K562 (cell line): ENCODE results near the gene PSAP. TPM values are rescaled to one million over a fixed set of nuclear protein-coding genes. Genes with fewer than 3 reads are reported as not detected.

Experiments used
- E2F5 ChIP-seq: sonication (generic); formaldehyde crosslinking; IDR thresholded peaks from 2 replicates; pipeline ENCODE4 v1.8.0; 2022; ENCODE audit warnings: mild to moderate bottlenecking, missing genetic modification reagents
- ELF2 ChIP-seq: fragments of 250-450 bp; sonication (Bioruptor Pico); IDR thresholded peaks from 2 replicates; pipeline ENCODE4 v1.5.0; 2021; ENCODE audit warnings: mild to moderate bottlenecking
- MBD2 ChIP-seq: sonication (generic); IDR thresholded peaks from 2 replicates; pipeline ENCODE4 v1.6.1; 2016; ENCODE audit warnings: low read depth, borderline replicate concordance
- MEF2A ChIP-seq: IDR thresholded peaks from 2 replicates; pipeline ENCODE4 v1.6.1; 2011; ENCODE audit warnings: low read depth, mild to moderate bottlenecking, low read length, moderate library complexity; ENCODE audit not compliant: control insufficient read depth
- PURB ChIP-seq: sonication (generic); formaldehyde crosslinking; IDR thresholded peaks from 2 replicates; pipeline ENCODE4 v1.9.0; 2021; ENCODE audit warnings: low read depth, mild to moderate bottlenecking, missing genetic modification reagents
- REST ChIP-seq, 2 experiments: fragments of 450-650 bp; formaldehyde crosslinking in 1 of 2; IDR thresholded peaks; 2 replicates each; pipeline versions ENCODE4 v1.4.0 to v1.6.1; 2014 to 2020; ENCODE audit warnings: mild to moderate bottlenecking in 2 of 2, borderline replicate concordance in 1 of 2, low read depth in 1 of 2
- SETDB1 ChIP-seq: IDR thresholded peaks from one replicate; pipeline ENCODE4 v1.6.1; 2012; ENCODE audit warnings: low read length, control low read depth, inconsistent platforms
- WHSC1 ChIP-seq: IDR thresholded peaks from one replicate; pipeline ENCODE4 v1.6.1; 2012; ENCODE audit warnings: low read length, control low read depth, inconsistent platforms
- polyA plus RNA-seq, 8 experiments: library from polyadenylated mRNA; depleted of rRNA in 4 of 8; stranded (reverse) in 5 of 8; unstranded in 3 of 8; fragments of >200 nt; fragmentation: Nextera tagmentation in 2 of 8; fragmentation: Illumina TruSeq in 1 of 8; extraction: Ambion mirVana in 2 of 8; extraction: Trizol in 1 of 8; gene quantifications; 2 replicates each; pipeline versions ENCODE4 v1.2.1 to v1.2.3, GENCODE V29; 2011 to 2014; ENCODE audit warnings: inconsistent platforms in 1 of 8, missing spikeins in 1 of 8
- total RNA-seq, 7 experiments: library from RNA; depleted of rRNA in 6 of 7; stranded (reverse); fragments of >200 nt in 6 of 7; fragmentation: Illumina TruSeq in 2 of 7; extraction: Trizol in 2 of 7; gene quantifications; 2 replicates each; pipeline versions ENCODE4 v1.2.1 to v1.2.3, GENCODE V29; 2011 to 2021; ENCODE audit warnings: low replicate concordance in 1 of 7

Gene PSAP
- total and polyA plus RNA-seq, 9 of the 15 experiments (the other 6 are each of a cell fraction or from before 2014, with no cell fraction given) = 245 to 700 (median 429) TPM

- TF ChIP-seq REST (IDR thresholded peaks at IDR 0.05; ENCODE audit: borderline replicate concordance) = peak; percentile 29
- 0 out of 2 replicates have a peak, but pooled peaks have one; percentile 54 for TF ChIP-seq REST (CRISPR knock-in tag; IDR thresholded peaks at IDR 0.05; ENCODE audit: low read depth)
- TF ChIP-seq SETDB1 = no peak
- no peak for TF ChIP-seq ELF2 (CRISPR knock-in tag)
- TF ChIP-seq E2F5 = no peak
- no peak for TF ChIP-seq PURB (CRISPR knock-in tag)
- no peak for TF ChIP-seq MBD2
- TF ChIP-seq WHSC1 = no peak
- no peak for TF ChIP-seq MEF2A
Measured at GRCh38 chr10:71868192-71868697, 17.2 kb upstream of the PSAP start (continued).
